ENCODE measurements around the gene MIER3. TPM values are rescaled to one million over a fixed set of nuclear protein-coding genes. Genes with fewer than 3 reads are reported as not detected.
A peak's percentile ranks its signal among the peaks of the same experiment; 100 is the strongest.
"Not testable (repeated sequence)": the region's sequence is repeated elsewhere in the genome, so short reads cannot be mapped to it uniquely, and the experiment has no call there.

The MIER3 gene, protein sequence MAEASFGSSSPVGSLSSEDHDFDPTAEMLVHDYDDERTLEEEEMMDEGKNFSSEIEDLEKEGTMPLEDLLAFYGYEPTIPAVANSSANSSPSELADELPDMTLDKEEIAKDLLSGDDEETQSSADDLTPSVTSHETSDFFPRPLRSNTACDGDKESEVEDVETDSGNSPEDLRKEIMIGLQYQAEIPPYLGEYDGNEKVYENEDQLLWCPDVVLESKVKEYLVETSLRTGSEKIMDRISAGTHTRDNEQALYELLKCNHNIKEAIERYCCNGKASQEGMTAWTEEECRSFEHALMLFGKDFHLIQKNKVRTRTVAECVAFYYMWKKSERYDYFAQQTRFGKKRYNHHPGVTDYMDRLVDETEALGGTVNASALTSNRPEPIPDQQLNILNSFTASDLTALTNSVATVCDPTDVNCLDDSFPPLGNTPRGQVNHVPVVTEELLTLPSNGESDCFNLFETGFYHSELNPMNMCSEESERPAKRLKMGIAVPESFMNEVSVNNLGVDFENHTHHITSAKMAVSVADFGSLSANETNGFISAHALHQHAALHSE
- total RNA-seq (2014; rRNA removed; shearing (Covaris generic)): 49.3 and 92.7 TPM in 2 replicates

DNA sequence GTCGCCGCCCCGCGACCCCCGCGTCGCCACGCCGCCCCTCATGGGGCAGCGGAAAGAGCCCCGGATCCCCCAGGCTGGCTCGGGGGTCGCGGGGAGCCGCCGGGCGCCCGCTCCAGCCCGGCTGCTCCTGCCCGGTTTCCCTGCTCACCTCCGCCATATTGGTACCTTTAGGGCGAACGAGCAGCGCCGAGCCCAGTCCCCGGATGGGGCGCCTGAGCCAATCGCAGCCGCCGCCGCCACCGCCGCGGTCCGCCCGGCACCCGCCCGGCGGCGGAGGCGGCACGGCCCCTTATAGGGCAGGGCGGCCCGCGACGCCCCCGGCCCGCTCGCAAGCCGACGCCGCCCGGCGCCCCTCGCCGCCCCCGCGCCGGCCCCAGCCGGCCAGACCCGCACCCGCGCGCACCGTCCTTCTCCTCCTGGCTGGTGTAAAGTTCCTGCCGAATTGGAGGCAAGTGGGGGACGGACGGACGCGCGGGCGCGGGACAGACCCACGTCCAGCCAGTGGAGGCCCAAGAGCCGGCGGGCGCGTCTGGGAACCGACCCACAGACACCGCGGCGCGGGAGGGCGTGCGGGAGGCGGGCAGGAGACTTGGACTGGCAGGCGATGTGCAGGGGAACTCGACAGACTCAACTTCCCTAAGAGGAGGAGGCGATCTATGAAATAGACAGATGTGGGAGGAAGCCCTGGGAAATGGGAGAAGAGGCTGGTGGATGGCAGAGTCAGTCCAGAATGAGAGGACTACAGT is at the start of gene MIER3:
Gene MIER3 (minus strand): TSS at position 178 of the 746 bp plus-strand sequence. CDS start 21 bp downstream, at position 157.
- peak; percentile 74 for DNase-seq (ENCODE audit: low read depth)

DNA sequence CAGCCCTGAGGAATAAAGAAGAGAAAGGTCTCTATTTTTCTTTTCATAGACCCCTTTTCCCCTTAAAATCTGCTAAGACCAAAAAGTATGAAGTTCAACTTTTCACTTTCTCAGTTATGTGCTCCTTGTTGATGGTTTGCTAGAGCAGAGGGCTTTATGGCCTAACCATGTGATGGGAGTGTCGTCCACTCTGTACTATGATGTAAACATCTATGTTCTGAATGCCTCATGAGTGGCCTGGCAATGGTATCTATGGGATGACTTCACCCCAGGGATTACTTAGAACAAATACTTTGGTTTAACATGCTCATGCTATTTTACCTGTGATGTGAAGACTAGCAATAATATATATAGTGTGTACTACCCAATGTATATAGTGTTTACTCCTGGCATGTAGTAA is 43.7 kb upstream of the MIER3 start:
- no peak for DNase-seq (ENCODE audit: low read depth)

DNA sequence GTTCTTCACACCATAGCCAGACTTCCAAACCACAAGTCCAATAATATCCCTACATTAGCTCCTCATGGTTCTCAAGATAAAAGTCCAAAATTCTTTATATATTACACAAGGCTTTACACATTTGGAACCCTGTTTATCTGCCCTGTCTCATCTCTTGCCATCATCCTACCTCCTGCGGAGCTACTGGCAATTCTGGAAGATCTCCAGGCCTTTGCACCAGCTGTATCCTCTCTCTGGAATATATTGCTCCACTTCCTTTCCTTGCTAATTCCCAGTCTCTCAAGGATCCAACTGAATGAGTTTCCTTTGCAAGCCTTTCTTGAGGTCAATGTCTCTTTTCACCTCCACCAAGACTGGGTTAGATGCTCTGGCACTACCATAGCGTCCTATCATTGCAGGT is 41.3 kb upstream of the MIER3 start:
- DNase-seq (ENCODE audit: low read depth): no peak

DNA sequence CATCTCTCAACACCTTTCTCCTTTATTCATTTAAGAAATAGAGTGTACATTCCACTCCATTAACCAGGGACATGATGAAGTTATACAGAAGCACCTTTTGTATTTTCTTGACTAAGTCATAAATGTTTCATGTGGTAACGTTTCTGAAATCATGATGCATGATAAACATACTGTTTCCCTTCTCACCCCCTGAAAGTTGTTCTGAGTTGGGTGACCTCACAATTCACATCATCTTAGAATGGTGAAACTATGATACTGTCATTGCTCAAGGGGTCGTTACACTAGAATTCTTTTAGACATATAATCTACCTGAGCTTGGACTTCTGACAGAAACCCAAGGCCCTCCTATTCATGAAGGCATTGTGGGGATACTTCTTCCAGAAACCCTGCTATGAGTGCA is 37.8 kb upstream of the MIER3 start:
- no peak for DNase-seq (ENCODE audit: low read depth)

DNA sequence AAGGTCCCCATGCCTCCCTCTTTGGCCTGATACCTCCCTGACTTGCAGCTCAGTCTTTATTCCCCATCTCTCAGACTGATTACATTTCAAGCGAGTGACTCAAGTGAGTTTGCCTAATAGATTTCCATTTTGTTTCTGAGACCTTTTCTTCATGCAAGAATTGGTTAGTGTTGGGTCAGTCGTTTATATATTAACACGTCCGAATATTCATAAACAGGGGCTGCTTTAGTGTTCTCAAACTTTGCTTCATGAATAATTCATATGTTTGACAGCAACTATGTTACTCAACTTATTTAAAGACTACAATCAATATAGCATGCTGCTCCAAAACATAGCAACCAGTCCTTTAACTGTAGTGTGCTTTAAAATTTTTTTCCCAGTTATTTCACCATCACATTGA is 36.6 kb upstream of the MIER3 start:
- no peak for DNase-seq (ENCODE audit: low read depth)

DNA sequence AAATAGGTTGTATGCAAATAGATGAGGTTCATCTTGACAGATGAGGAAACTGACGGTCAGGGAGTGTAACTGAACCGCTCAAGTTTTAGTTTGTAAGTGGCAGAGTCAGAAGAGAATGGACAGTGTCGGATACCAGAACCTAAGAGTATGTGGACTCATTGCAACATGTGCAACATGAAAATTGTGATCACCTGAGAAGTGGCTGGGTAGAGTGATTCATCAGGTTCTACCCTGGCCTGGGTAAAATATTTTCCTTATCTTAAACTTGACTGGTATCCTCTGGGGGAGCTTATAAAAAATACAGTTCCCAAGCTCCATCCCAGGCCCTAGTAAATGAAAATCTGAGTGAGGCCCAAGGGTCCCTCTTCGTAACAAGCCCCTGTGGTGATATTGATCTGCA is 35.2 kb upstream of the MIER3 start:
- DNase-seq (ENCODE audit: low read depth): no peak

DNA sequence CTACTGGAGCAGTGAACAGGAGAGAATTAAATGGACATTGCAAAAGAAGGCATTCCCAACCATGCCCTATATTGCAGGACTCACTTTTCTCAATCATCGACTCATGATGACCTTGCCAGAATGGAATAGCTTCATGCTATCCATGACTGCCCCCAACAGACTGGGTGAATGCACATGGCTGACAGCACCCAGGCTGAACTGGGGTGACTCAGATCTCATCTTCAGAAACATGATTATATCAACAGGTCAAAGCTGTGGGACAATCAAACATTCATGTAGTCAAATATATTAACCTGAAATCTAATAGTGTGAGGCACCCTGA is 34.7 kb upstream of the MIER3 start:
- DNase-seq (ENCODE audit: low read depth): peak; percentile 42

DNA sequence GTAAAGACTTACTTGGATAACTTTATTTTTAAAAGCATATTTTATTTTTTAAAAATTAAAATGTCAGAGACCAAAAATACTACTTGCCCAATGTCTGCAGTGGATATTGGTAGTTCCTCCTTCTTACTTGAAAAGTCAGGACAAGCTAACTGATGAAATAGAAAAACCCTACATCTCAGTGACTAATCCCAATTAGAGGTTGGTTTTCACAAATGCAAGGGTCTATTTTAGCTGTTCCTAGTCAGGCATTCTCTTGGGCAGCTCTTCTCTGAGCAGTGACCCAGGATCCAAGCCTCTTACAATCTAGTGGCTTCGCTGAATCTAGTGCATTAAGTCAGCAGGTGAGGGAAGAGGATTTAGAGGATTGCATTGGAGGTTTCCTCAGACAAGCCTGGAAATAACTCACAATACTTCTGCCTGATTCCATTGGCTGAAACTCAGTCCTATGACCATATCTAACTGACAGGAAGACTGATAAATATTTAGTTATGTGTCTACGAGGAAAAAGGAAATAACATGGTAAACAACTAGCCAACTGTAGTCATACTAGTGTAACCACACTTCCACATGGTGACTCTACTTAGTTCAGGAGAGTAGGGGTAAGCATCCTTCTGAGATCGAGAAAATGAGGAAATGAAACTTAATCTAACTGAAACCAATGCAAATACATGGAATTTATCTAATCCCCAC is 34.2 kb upstream of the MIER3 start:
- no peak for DNase-seq (ENCODE audit: low read depth)

DNA sequence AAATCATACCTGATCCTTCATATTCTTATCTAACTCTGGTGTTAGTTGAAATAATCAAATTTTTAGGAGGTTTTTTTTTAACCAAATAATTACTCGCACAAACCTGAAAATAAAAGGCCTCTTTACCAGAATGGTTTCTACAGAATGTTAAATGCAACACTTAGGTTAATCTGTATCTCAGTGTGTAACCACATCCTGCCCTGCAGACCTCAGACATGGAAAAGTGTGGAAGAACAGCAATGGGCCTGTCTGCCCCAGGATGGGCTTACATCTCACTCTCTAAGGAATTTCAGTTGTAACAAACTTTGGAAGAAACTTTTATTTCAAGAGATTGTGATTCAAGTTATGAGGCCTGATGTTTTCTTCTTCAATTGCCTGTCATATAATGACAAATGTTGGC is 32.5 kb upstream of the MIER3 start:
- no peak for DNase-seq (ENCODE audit: low read depth)

DNA sequence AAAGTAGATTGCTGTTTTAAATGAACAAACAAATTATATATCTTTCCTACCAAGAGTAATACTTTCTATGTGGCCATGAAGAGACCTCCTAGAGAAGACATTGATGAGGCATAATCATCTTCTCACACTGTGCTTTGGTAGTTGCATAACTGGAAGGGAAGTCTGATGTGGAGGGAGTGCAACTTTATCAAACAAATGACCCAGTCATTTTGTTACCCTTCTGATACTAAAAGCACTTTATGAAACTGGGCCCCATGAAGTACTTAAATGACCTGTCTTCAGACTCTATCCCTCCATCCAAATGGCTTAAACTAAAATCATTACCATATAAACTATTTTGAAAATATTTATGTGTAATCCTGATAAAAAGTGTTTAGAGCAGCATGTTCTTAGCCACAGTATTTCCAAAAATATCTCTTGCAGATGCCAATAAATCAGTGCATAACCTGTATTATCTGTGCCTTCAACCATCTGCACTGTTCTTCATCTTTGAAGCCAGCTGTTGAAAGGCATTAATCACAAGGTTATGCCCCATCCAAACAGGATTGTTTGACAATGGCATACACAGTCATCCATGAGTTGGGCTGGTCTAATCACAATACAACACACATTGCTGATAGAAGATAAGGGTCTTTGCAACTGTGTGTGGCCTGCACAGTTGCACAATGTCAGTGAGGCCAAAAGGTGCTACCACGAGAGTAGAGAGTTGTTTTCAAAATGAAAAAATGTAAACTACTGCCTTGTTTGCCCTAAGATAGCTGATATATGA is 31.9 kb upstream of the MIER3 start:
- DNase-seq (ENCODE audit: low read depth): no peak

DNA sequence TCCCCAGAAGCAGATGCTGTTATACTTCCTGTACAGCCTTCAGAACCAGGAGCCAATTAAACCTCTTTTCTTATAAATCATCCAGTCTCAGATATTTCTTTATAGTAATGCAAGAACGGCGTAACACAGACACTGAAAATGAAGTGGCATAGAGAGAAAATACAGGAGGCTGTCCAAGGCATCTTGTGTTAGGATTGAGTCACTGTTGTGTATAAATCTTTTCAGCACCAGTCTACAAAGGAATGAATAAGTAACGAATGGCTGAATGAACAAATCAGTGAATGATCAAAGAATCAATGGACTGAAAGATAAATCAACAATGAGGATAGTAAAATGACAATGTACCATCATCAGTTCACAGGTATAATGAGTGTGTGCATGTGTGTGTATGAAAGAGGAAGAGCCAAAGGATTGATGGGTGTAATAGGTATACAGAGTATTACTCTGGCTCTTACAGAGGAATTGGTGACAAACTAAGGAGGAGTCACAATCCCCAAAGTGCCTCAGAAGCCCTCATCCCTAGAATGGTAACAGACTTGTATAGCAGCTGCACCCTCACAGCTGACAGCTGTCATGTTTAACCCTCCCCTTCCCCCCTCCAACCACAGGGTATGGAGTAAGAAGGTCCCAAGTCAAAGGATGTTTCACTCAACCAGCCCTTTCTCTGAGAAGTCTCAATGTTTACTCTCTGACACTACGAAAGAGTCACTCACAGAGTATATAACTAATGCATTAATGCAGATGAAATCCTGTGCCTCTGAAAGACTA is 29.8 kb upstream of the MIER3 start:
- DNase-seq (ENCODE audit: low read depth): no peak

DNA sequence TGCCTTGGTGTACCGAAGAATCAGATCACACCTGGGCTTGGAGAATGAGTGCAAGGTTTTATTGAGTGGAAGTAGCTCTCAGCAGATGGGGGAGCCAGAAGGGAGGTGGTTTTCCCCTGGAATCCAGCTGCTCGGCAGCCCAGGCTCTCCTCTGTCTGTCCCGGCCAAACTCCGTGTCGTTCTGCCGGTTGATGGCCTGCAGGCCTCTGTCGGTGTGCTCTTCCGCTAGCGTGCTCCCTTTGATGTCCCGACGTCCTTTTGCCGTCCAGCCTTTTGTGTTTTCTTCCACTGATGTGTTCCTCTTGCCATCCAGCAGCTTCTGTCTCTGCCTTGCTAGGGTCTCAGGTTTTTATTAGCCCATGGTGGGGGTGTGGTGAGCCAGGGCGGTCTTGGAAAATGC is 28.0 kb upstream of the MIER3 start:
- DNase-seq (ENCODE audit: low read depth): no peak

DNA sequence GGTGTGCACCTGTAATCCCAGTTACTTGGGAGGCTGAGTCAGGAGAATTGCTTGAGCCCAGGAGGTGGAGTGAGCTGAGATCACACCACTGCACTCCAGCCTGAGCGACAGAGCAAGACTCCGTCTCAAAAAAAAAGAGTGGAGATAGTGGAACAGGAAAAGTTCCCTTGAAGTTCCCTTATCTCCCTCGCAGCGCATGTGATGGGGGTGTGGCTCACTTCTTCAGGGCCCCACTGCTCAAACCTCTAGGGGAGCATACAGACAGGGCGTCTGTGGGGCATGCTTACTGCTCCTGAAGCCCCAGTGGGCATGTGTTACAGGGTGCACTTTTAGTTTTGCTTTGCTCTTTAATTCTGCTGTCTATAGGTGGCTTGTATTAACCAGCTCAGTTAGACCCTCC is 27.6 kb upstream of the MIER3 start:
- DNase-seq (ENCODE audit: low read depth): not testable (repeated sequence)

DNA sequence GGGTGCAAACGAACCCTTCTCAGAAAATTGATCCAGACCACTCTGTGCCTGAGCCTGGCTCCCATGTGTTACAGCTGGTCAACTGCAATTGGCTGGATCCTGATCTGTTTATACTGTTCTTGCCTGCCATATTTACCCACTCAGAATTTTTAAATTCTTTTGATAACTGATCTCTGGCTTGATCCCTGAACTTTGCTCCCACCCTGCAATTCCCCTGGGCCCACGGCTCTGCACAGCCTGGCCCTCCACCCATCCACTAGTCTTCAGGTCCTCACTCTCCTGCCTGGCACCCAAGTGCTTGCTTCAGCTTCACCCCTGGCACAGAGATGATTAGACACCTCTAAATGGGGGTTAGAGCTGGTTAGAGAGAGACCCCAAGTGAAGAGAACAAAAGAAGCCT is 25.9 kb upstream of the MIER3 start:
- DNase-seq (ENCODE audit: low read depth): no peak

DNA sequence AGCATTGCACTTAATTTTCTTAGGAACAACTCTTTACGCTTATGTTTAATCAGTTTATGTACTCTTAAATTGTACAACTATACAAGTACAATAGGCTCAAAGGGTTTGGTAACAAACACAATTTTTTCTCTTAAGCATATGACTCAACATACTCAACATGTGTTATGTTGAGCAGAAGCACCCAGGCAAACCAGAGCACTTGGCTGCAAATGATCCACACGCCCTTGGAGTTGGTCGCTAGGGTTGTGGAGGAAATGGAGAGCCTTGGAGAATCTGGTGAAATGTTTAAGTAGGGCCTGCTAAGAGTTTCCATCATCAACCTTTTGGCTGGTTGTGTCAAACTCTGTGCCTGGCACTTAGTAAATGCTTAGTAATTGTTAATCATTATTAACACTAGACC is 25.1 kb upstream of the MIER3 start:
- DNase-seq (ENCODE audit: low read depth): no peak

DNA sequence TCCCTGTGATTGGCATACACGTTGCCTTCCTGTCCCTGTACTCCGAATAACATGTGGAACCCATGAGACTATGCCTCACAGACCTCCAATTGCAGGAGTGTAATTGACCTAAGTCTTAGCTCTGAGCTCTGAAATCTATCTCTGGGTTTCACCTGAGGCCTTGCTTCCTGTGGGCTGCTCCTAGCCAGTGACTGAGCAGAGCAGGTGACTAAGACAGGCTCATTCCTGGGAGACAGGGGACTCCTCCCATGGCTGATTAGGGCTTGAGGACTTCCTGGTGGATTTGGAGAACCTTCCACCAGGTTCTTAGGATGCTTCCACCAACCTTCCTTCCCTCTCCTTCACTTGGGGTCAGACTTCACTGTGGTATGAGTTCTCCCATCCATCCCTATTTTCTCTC is 22.3 kb upstream of the MIER3 start:
- DNase-seq (ENCODE audit: low read depth): no peak

DNA sequence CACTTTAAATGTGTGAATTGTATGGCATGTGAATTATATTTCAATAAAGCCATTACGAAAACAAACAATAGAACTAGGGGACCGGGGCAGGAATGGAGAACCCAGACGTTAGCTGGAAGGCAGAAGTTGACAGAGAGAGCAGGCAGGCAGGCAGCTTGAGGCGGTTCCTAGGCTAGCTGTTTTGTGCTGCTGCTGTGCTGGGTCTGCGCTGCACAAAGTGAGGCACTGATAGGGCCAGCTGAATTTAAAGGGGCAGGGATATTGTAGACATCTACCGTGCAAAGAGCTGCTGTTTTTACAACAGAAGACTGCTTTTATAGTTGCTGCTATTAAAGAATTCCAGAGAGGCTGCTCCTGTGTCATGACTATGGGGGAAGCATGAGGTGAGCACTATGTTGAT is 21.6 kb upstream of the MIER3 start:
- no peak for DNase-seq (ENCODE audit: low read depth)

DNA sequence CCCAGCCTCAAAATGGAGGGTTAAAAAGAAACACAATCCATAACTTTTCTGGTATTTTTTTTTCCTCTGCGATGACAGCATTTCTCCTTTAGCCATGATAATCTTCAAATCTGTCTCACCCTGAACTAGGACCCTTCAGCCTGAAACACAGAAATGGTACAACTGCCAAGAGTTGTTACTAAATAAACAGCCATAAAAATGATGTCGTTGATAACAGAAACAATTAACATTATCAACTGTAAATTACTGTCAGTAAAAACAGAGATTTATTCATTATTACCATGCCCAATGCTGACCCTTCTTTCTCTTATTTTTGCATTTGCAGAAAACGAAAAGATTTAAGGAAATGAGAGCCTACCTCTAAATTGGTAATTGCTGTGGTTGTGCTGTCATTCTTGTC is 19.4 kb upstream of the MIER3 start:
- DNase-seq (ENCODE audit: low read depth): no peak

DNA sequence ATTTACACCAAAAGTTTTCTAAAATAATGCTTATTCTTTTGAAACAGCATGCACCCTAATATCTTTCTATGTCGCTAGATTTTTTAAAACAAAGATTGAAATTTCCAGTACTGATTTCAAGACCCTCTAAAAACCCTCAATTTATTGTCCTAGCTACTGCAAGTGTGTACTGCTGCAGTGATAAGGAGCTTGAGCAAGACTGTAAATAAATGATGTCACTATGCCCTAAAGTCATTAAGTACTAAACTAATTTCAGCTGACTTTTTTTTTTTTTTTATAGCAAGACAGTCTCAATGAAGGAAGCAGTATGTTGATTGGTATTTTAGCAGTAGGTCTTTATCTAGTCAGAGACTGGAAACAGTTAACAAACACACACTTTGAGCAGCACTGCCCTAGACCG is 12.2 kb upstream of the MIER3 start:
- DNase-seq (ENCODE audit: low read depth): no peak

DNA sequence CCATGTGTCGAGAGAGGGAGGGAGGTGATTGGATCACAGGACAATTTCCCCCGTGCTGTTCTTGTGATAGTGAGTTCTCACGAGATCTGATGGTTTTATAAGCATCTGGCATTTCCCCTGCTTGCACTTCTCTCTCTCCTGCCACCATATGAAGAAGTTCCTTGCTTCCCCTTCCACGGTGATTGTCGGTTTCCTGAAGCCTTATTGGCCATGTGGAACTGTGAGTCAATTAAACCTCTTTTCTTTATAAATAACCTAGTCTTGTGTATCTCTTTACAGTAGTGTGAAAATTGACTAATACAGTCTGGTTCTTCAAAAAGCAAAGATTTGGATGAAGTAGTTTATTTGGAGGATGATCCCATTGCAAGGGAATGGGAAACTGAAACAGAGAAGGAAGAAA is 11.3 kb upstream of the MIER3 start:
- no peak for DNase-seq (ENCODE audit: low read depth)

DNA sequence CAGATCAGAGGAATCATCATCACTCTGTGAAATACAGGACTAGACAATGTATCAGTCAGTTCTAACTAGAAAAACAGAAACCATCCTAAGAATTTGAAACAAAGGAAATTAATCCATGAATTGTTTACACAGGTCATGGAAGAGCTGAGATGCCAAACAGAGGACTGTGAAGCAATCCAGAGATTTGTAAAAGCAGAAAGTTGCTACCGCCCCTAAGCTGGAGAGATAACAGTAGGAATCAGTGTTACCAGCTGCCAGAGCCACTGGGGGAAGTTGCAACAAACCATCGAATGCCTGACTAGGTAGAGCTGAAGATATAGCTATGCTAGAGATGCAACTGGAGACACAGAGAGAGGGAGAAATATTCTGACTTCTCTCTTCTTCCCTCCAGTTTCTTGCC is 10.4 kb upstream of the MIER3 start:
- DNase-seq (ENCODE audit: low read depth): no peak
